Renal pelvis (tissue), 4 donors: Measurements from ENCODE around the gene C16orf78. TPM values are rescaled to one million over a fixed set of nuclear protein-coding genes. Genes with fewer than 3 reads are reported as not detected.
A peak's percentile ranks its signal among the peaks of the same experiment; 100 is the strongest.

Source experiments
- DNase-seq: peaks from one replicate; pipeline ENCODE4 v3.0.0-alpha.2; 2013
- polyA plus RNA-seq, 3 donors: library from polyadenylated mRNA; unstranded; fragments of 120-200 nt; gene quantifications; one replicate each; pipeline ENCODE4 v1.2.1, GENCODE V29; 2013; ENCODE audit not compliant: insufficient read length in 3 of 3

C16orf78 gene
- polyA plus RNA-seq, 3 donors, result 0.07 TPM; not detected in 2

DNA sequence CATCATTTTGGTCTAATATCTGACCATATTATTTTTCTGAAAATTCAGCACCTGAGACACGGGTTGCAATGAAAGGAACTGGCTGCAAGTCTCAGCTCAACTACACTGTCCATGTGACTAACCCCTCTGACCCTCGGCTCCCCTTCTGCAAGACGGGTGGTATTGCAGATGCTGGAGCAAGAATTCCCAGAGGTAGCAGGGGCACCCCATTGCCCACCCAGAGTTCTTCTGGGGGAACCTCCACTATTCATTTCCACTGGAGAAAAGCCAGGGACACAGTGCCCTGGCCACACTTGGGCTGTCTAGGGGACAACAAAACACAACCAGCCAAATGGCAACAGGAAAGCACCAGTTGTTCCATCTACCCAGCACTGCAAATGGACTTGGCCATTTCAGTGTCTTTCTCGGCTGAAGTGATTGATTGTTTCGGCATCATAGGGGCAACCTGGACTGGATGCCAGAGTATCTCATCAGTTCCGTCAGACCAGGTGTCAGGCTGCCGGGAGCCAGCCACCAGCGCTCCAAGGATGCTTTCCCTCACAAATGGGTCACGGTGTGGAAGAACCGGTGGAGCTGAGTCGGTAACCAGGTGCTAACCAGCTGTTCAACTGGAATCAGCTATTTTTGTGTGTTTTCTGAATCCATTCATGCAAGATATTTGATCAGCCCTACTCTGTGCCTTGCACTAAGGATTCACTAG lies 58.1 kb downstream of the C16orf78 start:
- no peak for DNase-seq

DNA sequence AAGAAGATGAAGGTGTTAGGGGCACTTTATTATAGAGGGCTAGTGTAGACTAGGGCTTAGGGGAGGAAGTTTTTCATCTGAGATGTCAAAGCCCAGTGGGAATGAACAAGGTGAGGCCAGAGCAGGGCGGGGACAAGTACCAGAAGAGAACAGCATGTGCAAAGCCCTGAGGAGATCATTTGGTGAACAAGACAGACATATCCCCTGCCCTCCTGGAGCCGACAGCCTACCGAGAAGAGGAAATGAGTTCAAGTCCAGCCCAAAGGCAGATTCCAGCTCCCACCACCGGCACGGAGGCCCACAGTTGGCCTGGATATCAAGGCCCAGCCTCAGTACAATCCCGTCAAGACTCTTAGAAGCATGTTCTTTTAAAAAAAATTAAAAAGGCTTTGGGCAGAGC lies 61.1 kb downstream of the C16orf78 start:
- DNase-seq, result no peak

DNA sequence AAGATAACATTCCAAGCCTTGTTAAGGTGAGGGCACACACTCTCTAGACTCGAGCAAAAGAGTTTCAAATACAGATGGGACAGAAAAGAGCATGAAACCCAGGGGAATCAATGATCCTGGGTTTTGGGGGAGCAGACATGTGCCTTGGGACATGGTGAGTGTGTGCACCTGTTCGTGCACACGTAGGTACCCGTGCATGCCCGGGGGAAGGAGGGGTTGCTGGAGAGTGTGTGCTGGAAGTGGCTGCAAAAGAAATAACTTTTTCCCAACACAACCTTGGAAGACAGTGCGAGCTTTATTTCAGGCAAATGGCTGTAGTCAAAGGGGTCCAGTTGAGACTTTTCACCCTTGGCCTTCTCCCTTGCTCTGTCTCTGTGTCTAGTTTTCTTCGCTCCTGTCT lies 62.6 kb downstream of the C16orf78 start:
- no peak for DNase-seq

DNA sequence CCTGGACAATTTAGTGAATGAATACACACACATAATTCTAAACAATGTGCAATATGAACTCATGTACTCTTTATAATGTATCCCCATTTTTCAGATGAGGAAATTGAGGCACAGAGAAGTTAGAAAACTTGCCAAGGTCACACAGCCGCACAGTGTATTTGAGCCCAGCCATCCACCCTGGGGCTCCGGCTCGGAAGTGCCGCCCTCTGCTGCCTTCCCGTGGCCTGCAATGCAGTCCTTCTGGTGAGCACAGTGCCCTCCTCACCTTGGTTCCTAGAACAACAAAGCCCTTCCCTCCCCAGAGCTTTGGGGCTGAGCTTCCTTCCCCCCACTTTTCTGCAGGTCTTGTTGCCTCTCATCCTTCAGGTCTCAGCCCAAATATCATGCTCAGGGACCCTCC lies 63.7 kb downstream of the C16orf78 start:
- no peak for DNase-seq

DNA sequence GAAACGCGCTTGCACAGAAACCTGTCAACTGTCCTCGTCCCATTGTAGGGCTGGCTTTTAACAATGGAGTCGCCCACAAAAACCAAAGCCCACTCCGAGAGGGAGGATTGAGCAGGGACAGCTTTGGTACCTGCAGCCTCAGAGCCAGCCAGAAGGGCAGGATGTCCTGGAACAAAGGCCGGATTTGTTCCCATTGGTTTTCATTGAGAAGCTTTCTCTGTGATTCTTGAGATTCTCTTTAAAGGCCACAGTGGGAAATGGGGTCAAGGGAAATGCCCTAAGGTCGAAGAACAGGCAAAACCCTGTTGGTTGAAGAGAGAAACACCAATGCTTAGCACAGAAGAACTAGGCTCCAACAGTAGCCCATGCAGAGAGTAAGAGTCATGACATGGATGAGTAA lies 65.4 kb downstream of the C16orf78 start:
- DNase-seq, result no peak

DNA sequence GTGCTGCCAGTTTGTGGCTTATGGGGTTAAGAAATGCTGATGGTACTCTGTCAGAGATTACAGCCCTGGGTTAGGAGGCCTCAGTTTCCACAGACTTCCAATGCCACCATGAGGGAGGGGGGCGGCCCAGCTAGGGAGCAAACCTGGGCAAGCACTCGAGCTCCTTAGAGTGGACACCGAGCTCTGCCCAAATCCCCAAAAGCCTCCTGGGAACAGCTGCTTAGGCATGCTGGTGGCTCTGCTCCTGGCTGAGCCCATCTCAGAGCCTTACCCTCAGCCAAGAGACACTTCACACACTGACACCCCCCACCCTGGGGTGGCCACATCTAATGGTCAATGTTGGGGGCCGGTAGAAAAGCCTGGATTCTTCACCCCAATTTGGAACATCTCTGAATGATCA lies 66.1 kb downstream of the C16orf78 start:
- no peak for DNase-seq

DNA sequence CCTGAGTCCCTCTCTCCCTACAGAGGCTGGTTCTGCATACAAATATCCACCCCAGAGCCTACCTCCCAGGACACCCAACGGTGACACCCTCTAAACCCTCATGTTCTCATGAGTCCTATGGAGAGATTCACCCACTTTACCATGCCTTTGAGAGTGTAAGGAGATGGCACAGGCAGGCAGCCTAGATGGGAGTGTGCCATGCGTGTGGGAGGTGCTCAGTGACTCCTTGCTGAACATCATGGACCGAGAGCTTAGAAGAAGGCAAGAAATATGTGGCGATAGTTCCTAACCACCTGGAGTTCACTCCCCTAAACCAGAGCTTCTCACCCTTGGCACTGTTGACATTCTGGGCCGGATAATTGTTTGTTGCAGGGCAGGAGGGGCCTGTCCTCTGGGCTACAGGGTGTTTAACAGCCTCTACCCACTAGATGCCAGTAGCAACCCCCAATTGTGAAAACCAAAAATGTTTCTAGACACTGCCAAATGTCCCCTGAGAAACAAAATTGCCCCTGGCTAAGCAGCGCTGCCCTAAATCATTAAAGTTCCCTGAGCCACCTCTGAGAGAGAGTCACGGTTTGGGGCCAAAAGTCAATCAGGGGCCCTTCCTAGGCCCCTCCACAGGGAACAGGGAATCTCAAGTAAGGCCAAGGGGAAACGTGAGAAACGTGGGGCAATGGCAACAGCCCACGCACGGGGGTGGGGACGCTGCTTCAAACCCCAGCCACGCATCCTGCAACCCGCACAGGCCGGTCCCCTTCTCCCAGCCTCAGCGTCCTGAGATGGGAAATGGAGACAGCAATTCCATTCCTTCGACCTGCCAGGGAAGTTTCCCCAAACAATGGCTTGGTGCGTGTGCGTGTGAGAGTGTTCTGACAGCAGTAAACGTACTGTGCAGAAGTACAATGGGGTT lies 66.8 kb downstream of the C16orf78 start:
- DNase-seq, result no peak

DNA sequence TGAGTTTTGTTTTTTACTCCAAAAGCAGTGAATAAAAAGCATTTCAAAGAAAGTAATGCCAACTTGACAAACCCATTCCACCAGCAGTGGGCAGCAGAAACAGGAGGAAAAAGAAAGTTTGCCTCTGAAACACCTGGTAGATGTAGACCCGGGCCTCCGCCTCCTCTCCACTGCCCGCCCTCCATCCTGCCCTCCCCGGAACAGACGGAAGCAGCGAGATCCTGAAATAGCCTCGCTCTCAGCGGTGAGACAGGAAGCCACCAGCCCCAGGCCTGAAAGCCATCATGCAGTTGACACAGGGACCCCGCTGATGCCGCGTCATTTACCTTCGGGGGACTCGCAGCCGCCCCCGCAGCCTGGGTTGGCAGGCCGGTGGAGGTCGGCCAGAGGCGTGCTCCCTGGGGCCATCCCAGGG lies 67.8 kb downstream of the C16orf78 start:
- DNase-seq, result peak; percentile 64

DNA sequence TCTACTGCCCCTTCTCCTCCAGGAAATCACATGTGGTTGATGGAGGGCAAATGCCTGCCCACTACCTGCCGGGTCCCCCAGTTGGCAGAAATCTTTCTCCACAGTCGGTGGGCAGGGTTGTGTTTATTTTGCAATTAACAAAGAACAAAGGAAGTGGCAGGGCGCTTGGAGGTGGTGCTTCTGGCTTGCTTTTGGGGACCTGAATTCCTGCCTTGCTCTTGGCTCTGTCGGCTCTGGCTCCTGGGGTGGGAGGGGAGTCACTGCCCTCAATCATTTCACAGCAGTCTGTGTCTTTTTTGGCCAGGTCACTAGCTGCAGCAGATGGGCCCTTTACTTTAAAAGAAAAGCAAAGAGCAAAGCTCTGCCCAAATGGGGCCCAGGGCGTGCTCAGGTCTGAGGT lies 69.2 kb downstream of the C16orf78 start:
- DNase-seq, result no peak

DNA sequence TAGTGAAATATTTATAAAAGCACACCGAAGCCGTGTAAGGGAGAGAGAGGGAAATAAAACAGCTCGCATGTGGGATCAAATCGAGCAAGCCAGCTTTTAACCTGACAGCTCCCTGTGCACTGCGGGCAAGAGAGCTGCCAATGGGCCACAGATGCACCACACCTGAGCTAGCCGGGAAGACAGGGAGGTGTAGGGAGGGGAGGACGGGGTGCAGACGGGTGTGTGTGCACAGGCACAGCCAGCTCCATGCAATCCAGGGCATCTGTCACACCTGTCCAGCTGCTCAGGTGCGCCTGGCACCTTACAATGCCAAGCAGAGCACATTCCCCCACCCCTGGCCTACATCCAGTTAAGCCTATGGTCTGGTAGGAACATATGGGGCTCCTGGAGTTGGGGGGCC lies 70.0 kb downstream of the C16orf78 start:
- no peak for DNase-seq

DNA sequence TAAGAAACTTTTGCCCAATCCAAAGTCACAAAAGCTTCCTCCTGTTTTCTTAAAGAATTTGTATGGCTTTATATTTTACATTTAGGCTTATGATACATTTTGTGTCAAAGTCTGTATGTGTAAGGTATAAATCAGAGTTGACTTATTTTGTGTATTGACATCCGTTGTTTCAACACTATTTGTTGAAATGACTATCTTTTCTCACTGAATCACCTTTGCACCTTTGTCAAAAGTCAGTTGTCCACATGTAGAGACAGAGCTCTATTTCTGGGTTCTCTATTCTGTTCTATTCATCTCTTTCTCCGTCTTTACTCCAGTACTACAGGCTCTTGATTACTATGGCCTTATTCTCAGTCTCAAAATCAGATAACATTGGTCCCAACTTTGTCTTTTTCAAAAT lies 73.2 kb downstream of the C16orf78 start:
- DNase-seq, result no peak

Other genes with a start within 250 kb of the C16orf78 start
- under 1 TPM; 0.09 to 0.44 (median 0.28) TPM for gene CBLN1, start 92.0 kb upstream of the C16orf78 start, polyA plus RNA-seq